ENCODE data around the gene CDKL5.

CDKL5 gene

GRCh38 chrX:18701621-18702361 lies 276.4 kb downstream of the CDKL5 start:
- FAIRE-seq, result no peak

- no peak for FAIRE-seq
Observed at GRCh38 chrX:18702362-18703195, 277.2 kb downstream of the CDKL5 start.
